Measurements from ENCODE around the gene INPP4B.

The INPP4B gene

GRCh38 chr4:142443469-142443868, 402.6 kb downstream of the INPP4B start:
- no peak for DNase-seq

- no peak for DNase-seq
These were observed 406.0 kb downstream of the INPP4B start for GRCh38 chr4:142440093-142440492.

GRCh38 chr4:142435599-142436235, 410.4 kb downstream of the INPP4B start:
- DNase-seq: no peak

GRCh38 chr4:142434519-142435224, 411.4 kb downstream of the INPP4B start:
- no peak for DNase-seq

GRCh38 chr4:142428715-142429114, 417.4 kb downstream of the INPP4B start:
- DNase-seq: no peak

- DNase-seq: no peak
These were observed 418.6 kb downstream of the INPP4B start for GRCh38 chr4:142427456-142427855.

- no peak for DNase-seq
These were observed 422.2 kb downstream of the INPP4B start for GRCh38 chr4:142423861-142424260.

- DNase-seq: no peak
These were observed 425.6 kb downstream of the INPP4B start for GRCh38 chr4:142420311-142421095.

- DNase-seq: no peak
These were observed 426.4 kb downstream of the INPP4B start for GRCh38 chr4:142419712-142420111.

- no peak for DNase-seq
These were observed 427.4 kb downstream of the INPP4B start for GRCh38 chr4:142418697-142419096.

- no peak for DNase-seq
These were observed 429.3 kb downstream of the INPP4B start for GRCh38 chr4:142416711-142417275.

GRCh38 chr4:142416121-142416520, 430.0 kb downstream of the INPP4B start:
- DNase-seq: no peak

- no peak for DNase-seq
These were observed 431.6 kb downstream of the INPP4B start for GRCh38 chr4:142414366-142414990.

GRCh38 chr4:142413485-142413884, 432.6 kb downstream of the INPP4B start:
- no peak for DNase-seq

GRCh38 chr4:142411993-142412392, 434.1 kb downstream of the INPP4B start:
- no peak for DNase-seq

GRCh38 chr4:142408003-142408441, 438.1 kb downstream of the INPP4B start:
- DNase-seq: no peak

- no peak for DNase-seq
These were observed 438.5 kb downstream of the INPP4B start for GRCh38 chr4:142407596-142407995.

- no peak for DNase-seq
These were observed 439.1 kb downstream of the INPP4B start for GRCh38 chr4:142406917-142407501.

- DNase-seq: no peak
These were observed 439.6 kb downstream of the INPP4B start for GRCh38 chr4:142406499-142406835.

- no peak for DNase-seq
These were observed 440.2 kb downstream of the INPP4B start for GRCh38 chr4:142405695-142406498.

- no peak for DNase-seq
These were observed 440.9 kb downstream of the INPP4B start for GRCh38 chr4:142405021-142405694.
